ENCODE measurements around the gene SLBP. TPM values are rescaled to one million over a fixed set of nuclear protein-coding genes. Genes with fewer than 3 reads are reported as not detected.

SLBP gene
- total and polyA plus RNA-seq, 2 donors (not counting 1 experiment from before 2014, with no cell fraction given), result 49.7 to 108 TPM

GRCh38 chr4:1663549-1663948 is 48.6 kb downstream of the SLBP start:
- no peak overlapping the region for H3K4me2 ChIP-seq (ENCODE audit: extremely low read depth, insufficient read depth, low read length)
- H2AFZ ChIP-seq (ENCODE audit: low read length), result no peak overlapping the region
- H3K9ac ChIP-seq (ENCODE audit: insufficient read depth, low read length), result no peak overlapping the region
- no peak for DNase-seq (ENCODE audit: low read depth in 2 of 2)
- H3K36me3 ChIP-seq (ENCODE audit: control insufficient read depth, insufficient read depth, low read length), result no peaks in the 10 kb centered on the region
- no peaks in the 10 kb centered on the region for H3K9me3 ChIP-seq (ENCODE audit: control insufficient read depth, insufficient read depth, low read depth, low read length)
- no peaks in the 10 kb centered on the region for H3K79me2 ChIP-seq (ENCODE audit: control insufficient read depth, insufficient read depth, low read length)
- no peak overlapping the region for H3K4me3 ChIP-seq (replicated peaks in 1 of 4; ENCODE audit: control extremely low read depth in 1 of 4, insufficient read depth in 1 of 4, low read depth in 3 of 4, low read length in 4 of 4)
- no peaks in the 10 kb centered on the region for H4K20me1 ChIP-seq (ENCODE audit: control insufficient read depth, extremely low read depth, insufficient read depth, low read length)
- H3K27me3 ChIP-seq (ENCODE audit: control insufficient read depth, insufficient read depth, low read length), result no peaks in the 10 kb centered on the region
- no peaks in the 10 kb centered on the region for H3K4me1 ChIP-seq (ENCODE audit: control insufficient read depth, extremely low read depth, insufficient read depth, low read length)
- TF ChIP-seq EZH2 (IDR thresholded peaks at IDR 0.05; ENCODE audit: low read length, missing control alignments) (no peak), CTCF (conservative IDR thresholded peaks at IDR 0.05 in 1 of 2, IDR thresholded peaks at IDR 0.05 in 1 of 2; ENCODE audit: low read depth in 1 of 2, low read length in 2 of 2) (no peak)
- H3K27ac ChIP-seq (ENCODE audit: insufficient read depth, low read length), result no peak overlapping the region

GRCh38 chr4:1661695-1662094 is 50.4 kb downstream of the SLBP start:
- no peak overlapping the region for H3K4me2 ChIP-seq (ENCODE audit: extremely low read depth, insufficient read depth, low read length)
- no peaks in the 10 kb centered on the region for H3K9me3 ChIP-seq (ENCODE audit: control insufficient read depth, insufficient read depth, low read depth, low read length)
- H3K4me1 ChIP-seq (ENCODE audit: control insufficient read depth, extremely low read depth, insufficient read depth, low read length), result no peaks in the 10 kb centered on the region
- H3K27me3 ChIP-seq (ENCODE audit: control insufficient read depth, insufficient read depth, low read length), result no peaks in the 10 kb centered on the region
- no peak for DNase-seq (ENCODE audit: low read depth in 2 of 2)
- no peak overlapping the region for H3K9ac ChIP-seq (ENCODE audit: insufficient read depth, low read length)
- TF ChIP-seq CTCF (conservative IDR thresholded peaks at IDR 0.05 in 1 of 2, IDR thresholded peaks at IDR 0.05 in 1 of 2; ENCODE audit: low read depth in 1 of 2, low read length in 2 of 2) (no peak), EZH2 (IDR thresholded peaks at IDR 0.05; ENCODE audit: low read length, missing control alignments) (no peak)
- no peaks in the 10 kb centered on the region for H4K20me1 ChIP-seq (ENCODE audit: control insufficient read depth, extremely low read depth, insufficient read depth, low read length)
- no peak overlapping the region for H3K4me3 ChIP-seq (replicated peaks in 1 of 4; ENCODE audit: control extremely low read depth in 1 of 4, insufficient read depth in 1 of 4, low read depth in 3 of 4, low read length in 4 of 4)
- no peaks in the 10 kb centered on the region for H3K79me2 ChIP-seq (ENCODE audit: control insufficient read depth, insufficient read depth, low read length)
- H2AFZ ChIP-seq (ENCODE audit: low read length), result no peak overlapping the region
- no peaks in the 10 kb centered on the region for H3K36me3 ChIP-seq (ENCODE audit: control insufficient read depth, insufficient read depth, low read length)
- no peak overlapping the region for H3K27ac ChIP-seq (ENCODE audit: insufficient read depth, low read length)

- Histone ChIP-seq H3K4me3 (replicated peaks in 1 of 4; ENCODE audit: control extremely low read depth in 1 of 4, insufficient read depth in 1 of 4, low read depth in 3 of 4, low read length in 4 of 4) (no peak overlapping the region), H3K9ac (ENCODE audit: insufficient read depth, low read length) (no peak overlapping the region), H3K4me2 (ENCODE audit: extremely low read depth, insufficient read depth, low read length) (no peak overlapping the region), H3K36me3 (ENCODE audit: control insufficient read depth, insufficient read depth, low read length) (no peaks in the 10 kb centered on the region), H3K79me2 (ENCODE audit: control insufficient read depth, insufficient read depth, low read length) (no peaks in the 10 kb centered on the region), H3K4me1 (ENCODE audit: control insufficient read depth, extremely low read depth, insufficient read depth, low read length) (no peaks in the 10 kb centered on the region), H4K20me1 (ENCODE audit: control insufficient read depth, extremely low read depth, insufficient read depth, low read length) (no peaks in the 10 kb centered on the region), H3K27me3 (ENCODE audit: control insufficient read depth, insufficient read depth, low read length) (no peaks in the 10 kb centered on the region), H3K9me3 (ENCODE audit: control insufficient read depth, insufficient read depth, low read depth, low read length) (no peaks in the 10 kb centered on the region), H2AFZ (ENCODE audit: low read length) (no peak overlapping the region), H3K27ac (ENCODE audit: insufficient read depth, low read length) (no peak overlapping the region)
- no peak for DNase-seq (ENCODE audit: low read depth in 2 of 2)
- TF ChIP-seq EZH2 (IDR thresholded peaks at IDR 0.05; ENCODE audit: low read length, missing control alignments) (no peak), CTCF (conservative IDR thresholded peaks at IDR 0.05 in 1 of 2, IDR thresholded peaks at IDR 0.05 in 1 of 2; ENCODE audit: low read depth in 1 of 2, low read length in 2 of 2) (no peak)
Observed at GRCh38 chr4:1660948-1661677, 51.0 kb downstream of the SLBP start.

All from fibroblast of lung (primary cell).